Uterus (tissue), 2 donors: ENCODE results near the gene CACNA1A.

Experiments used
- CTCF ChIP-seq, 4 experiments: fragments of 200-600 bp in 2 of 4; fragments of 450-650 bp in 2 of 4; sonication (generic) in 2 of 4; IDR thresholded peaks; one replicate each; pipeline ENCODE4 v1.5.1; 2016 to 2019; ENCODE audit warnings: antibody characterized with exemption in 4 of 4, mild to moderate bottlenecking in 2 of 4, moderate library complexity in 1 of 4
- POLR2A ChIP-seq, 2 donors: fragments of 450-650 bp; IDR thresholded peaks; one replicate each; pipeline ENCODE4 v1.6.1; 2016; ENCODE audit warnings: antibody characterized with exemption in 2 of 2, mild to moderate bottlenecking in 1 of 2, moderate library complexity in 1 of 2

GRCh38 chr19:13499692-13500091, 6.6 kb downstream of the CACNA1A start:
- TF ChIP-seq CTCF (IDR thresholded peaks at IDR 0.05) (no peak), POLR2A (IDR thresholded peaks at IDR 0.05) (no peak)
